Putamen (tissue), 1 donor: ENCODE results near the gene PIK3C2B.
A peak's percentile ranks its signal among the peaks of the same experiment; 100 is the strongest.

Source experiments
- DNase-seq: peaks from one replicate; pipeline ENCODE4 v3.0.0-alpha.2; 2016; ENCODE audit warnings: low spot score

The PIK3C2B gene

DNA sequence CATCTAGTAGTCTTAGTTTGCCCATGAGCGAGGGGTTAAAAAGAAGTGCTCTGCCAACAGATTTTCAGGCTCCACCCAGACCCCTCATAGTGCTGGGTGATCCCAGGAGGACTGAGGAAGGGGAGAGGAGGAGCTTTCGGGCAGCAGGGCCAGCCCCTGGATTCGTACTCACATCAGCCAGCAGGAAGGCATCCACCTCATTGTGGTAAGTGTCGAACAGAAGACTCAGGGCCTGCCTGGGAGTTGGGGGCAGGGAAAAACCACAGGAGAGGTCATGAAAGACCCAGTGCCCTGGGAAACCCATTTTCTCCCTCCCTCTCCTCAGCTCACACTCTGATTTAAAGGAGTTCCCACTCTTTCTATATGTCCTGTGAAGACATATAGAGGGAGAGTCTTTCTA, 34.9 kb downstream of the PIK3C2B start:
- no peak for DNase-seq

DNA sequence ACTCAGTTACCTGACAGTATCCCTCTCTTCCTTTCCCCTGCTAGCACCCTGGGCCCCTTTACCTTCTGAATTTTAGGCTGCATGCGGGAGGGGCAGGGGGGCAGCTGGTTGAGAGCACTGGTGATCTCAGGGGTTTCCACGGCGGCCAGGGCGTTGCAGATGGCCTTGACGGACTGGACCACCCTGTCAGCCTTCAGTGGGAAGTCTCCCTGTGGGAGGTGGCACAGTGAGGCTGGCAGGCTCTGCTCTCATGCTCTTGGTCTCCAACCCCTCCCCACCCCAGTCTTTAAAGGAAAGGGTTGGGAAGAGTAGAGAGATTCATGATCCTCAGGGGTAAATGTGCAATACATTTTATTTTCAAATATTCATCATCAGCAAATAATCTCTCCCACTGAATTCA, 36.9 kb downstream of the PIK3C2B start:
- no peak for DNase-seq

DNA sequence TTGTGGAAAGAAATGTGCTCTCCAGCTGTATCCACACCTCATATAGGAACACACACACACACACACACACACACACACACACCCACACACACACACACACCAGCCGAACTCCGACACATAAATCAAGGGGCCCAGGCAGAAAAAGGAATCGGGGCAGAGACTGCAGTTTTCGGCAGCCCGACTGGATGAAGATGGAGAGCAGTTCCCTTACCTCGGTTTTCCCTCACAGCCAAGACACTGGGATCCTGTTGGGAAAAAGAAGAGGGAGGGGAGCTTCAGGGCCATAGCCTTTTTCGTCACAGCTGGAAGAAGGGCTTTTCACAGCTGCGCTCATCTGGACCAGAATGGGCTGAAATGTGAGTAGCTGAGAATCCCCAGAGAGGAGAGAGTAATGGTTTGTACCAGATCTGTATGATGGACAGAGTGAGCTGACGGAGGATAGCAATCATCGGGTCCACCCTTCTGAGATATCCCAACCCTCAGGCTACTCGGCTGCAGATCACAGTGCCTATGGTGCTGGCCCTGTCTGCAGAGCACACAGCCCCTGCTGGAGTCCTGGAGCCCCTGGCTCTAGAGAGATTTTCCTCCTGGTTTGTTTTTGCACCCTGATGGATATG, 37.7 kb downstream of the PIK3C2B start:
- no peak for DNase-seq

DNA sequence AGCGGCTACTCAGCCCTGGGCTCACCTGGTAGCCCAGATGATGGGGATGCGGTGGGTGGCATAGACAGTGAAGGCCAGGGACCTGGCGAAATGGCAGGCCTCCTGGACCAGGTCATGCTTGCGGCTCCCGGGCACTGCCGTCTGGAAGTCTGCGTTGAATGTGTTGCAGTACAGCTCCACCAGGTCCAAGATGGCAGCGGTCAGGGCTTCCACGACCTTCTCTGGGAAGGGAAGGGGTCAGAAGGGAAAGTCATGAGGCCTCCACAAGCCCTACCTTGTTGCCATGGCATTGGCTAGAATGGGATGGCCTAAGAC, 38.8 kb downstream of the PIK3C2B start:
- DNase-seq, result no peak

DNA sequence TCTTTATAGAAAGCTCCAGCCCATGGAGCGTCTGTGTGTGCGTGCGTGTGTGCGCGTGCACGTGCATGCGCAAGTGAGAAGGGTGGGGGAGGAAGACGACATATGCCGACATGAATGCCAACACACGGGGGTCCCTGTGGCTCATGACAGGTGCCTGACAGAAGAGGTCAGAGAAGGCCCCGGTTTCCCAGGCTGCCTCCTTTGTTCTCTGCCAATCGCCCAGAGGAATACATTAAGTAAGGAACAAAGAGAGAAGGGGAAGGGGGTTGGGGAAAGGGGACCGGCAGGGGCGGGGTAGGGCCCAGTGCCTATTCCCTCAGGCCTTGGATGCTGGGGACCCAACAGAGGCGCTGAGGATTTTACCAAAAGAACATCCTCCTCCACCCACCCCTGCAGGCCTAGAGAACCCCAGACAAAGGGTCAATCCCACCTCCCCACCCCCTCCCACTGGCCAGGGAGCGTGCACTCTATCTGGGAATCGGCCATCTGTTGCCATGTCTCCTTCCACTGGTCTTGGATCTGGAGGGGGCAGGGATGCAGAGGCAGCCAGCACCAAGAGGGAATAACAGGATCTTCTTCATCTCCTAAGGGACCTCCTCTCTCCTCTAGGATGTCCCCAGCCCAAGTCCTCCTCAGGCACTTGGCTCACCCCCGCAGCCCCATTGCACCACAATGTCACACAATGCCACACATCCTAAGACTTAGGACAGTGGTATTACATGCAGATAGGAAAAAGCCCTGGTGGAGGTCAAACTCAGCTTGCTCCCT, 39.4 kb downstream of the PIK3C2B start:
- no peak for DNase-seq

DNA sequence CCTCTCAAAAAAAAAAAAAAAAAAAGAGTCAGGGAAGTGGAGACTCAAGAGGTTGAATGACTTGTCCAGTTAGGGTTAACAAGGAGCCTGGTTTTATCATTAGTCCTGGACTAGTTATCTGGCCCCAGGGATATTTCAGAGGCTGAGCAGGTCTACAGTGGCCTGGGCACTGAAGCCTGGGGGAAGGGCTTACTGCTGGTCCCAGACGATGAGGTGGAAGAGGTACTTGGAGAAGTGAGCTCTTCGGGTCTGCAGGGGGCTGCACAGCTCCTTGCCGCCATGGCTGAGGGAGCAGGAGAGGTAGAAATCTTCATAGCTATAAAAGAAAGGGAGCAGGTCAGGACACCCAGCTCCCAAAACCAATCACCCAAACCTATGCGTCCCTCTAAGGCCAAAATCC, 40.1 kb downstream of the PIK3C2B start:
- DNase-seq, result no peak

DNA sequence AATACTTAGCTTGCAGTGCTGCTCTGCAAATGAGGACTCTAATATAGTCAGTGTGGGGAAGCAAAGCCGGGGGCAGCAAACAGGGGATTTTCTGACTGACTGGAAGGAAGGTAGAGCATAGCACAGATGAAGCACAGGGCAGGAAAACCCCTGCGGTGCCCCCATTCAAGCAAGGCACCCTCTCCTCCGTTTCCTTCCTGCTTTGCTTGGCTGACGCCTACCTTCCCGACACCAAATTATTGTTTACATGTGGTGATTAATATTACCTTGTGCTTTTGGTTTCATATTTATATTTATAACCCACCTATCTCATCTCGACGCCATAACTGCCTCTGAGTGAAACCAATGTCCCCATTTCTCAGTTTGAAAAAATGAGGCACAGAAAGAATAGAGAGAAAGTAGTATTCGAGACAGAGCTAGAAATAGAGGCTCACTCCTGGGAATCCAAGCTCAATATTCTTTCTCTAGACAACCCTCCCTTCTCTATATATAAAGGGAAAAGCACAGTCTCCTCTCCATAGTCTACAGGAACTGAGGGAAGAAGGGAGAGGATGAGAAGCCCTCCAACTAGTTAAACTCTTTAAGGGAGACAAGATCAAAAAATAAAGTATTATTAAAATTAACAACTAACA, 41.3 kb downstream of the PIK3C2B start:
- no peak for DNase-seq

DNA sequence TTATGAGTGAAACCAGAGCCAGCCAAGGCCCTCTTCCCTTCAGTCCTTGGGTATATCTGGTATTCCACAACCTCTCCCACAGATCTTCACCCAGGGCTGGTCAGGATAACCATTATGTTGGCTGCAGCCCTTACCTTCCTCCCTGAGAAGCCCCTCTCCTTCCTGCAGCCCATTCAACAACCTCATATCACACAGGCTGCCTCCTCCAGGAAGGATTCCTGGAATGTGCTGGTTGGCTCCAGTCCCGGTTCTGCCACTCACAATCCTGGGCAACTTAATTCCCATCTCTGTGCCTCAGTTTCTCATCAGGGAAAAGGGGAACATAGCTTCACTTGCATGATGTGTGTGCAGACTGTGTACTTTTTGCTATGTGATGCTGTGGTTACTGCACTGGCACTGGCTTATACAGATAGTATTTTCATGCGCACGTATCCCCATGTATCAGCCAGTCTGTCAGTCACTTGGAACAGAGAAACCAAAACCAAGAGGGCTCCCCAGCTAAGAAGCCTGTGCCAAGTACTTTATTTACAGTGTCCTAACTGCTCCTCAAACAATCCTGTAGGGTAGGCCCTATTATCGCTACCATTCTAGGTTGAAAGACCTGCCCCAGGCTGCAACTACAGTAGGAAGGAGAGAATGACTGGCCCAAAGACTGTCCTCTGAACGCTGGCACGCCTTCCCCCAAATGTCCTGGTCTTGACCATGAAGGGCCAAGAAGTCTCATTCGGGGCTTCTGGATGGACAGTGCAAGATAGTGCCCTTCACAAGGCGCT, 43.1 kb downstream of the PIK3C2B start:
- DNase-seq, result no peak

DNA sequence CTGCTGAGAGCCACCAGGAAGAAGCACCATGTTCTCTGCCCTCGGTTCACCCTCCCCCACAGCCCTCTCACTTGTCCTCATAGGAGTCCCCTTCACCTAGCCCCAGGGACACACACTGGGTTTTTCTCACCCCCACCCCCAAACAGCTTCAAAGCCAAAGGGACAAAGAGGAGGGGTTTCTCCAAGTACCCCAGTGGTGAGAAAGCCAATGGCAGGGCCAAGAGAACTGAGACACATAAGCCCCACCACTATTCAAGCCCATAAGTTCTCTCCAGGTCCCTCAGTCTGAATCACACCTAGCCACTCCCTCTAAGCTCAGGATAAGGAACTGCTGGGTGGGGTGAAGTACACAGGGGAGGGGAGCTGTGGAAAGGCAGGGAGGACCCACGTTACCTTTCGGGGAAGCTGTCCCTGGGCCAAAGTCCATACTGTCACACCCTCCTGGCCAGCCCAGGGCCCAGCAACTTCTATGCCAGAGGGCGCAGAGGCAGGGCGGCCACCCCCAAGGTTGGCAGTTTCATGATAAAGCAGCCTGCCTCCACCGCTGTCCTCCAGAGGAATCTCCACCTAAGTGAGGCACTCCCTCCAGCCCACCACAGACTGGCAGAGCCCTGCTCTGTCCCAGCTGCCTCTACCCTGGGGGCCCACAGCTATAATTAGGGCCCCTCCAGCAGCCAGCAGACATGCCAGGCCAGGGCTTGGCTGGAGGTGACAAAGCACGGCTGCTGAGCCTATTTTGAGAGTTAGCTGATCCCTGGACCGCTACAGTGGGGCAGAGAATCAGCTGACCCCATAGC, 43.9 kb downstream of the PIK3C2B start:
- DNase-seq, result no peak

DNA sequence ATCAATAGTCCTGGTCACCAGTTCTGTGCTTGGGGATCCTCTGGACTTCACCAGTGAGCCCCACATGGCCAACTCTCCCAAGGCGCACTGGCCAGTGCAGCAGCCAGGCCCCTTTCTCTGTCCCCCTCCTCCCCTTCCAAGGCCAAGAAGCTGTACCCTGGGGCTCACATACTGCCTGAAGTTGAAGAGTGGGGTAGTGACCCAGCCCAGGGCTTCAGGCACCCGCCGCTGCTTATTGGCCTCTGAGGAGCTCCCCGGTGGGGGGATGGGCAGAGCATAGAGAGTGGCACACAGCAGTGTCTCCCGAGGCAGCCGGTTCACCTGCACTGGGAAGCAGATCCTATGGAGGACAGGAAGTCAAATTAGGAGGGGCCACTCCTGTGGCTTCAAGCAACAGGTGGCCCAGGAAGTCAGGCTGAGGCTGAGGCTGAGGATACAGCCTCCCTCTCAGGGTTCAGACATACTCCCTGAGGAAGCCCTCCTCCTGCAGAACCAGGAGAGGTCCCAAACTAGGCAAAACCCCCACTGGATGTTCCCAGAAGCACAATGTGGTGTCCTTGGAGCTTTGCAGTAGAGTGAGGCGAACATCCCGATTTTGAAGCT, 44.8 kb downstream of the PIK3C2B start:
- no peak for DNase-seq

DNA sequence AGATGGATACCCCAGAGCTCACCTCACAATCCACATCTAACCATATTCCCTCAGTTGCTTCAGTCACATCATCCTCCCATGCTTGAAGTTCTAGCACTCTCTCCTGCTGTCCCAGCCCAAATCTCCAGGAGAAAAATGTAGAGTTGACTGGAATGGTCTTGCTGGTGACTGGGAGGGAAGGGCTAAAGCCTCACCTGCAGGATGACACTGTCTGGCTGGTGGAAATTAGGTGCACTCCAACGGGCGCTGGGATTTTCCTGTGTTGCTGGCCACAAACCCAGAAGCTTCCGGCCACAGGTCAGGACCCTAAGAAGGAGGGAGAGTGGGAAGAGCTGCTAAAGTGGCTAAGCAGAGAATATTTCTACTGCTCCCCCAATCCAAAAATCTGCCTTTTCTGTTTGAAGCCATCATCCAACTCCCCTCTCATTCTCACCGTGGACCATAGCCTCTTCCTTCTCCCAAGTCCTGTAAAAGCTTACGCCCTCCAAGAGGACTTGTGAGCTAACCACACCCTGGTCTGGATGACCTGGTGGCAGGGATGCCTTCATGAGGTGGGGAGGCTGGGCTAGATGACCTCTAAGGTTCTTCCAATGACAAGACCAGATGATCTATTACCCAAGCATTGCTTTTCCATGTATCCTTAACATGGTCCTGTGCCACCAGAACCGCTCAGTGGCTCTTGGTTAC, 45.5 kb downstream of the PIK3C2B start:
- DNase-seq, result no peak

DNA sequence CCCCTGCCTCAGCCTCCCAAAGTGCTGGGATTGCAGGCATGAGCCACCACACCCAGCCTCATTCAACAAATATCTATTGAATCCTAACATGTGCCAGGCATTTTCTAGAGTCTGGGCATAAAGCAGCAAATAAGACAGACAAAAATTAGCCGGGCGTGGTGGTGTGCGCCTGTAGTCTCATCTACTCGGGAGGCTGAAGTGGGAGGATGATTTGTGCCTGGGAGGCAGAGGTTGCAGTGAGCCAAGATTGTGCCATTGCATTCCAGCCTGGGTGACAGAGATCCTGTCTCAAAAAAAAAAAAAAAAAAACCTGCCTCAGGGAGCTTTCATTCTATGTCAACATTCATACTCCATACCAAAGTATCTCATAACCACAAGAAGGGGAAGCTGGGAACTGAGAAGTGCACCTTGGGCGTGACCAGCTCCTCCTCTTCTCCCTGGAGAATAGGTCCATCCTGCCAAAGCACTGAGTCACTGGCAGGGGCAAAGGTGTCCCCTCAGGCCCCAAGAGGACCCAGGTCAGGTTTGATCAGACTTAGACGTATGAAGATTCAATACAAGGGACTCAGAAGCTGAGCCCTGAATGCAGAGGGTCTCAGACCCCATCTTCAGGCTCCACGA, 46.2 kb downstream of the PIK3C2B start:
- no peak for DNase-seq

DNA sequence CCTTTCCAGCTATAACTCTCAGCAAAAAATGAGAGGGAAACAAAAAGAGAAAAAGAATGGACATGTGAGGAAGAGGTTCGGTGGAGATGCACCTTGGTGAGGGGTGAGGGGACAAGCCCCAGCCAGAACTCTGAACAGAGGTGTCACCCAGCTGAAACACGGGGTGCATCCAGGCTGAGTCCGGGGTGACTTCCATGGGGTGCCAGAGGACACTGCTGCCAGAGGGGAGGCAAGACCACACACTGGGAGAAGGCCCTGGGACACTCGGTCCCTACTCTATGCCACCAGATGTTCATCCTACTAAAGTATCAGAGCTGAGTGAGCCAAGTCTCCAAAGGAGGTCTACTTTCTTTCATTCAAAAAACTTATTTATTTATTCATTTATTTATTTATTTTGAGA, 46.9 kb downstream of the PIK3C2B start:
- DNase-seq, result no peak

DNA sequence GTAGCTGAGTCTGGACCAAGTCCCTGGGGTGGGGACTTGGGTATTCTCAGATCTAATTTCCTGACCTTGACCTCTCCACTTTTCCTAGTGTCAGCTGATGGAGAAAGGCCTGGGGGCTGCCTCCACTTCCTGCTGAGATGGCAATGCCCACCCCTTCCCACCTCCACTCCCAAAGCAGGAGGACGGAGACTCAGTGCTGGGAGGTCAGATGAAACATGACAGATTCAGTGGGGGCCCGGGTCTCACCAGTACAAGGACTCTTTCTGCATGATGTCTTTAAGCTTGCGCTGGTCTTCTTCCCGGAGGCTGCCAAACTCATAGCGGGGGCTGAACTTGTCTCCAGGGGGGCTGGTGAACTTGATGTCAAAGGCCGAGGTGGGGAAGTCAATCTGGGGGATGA, 47.4 kb downstream of the PIK3C2B start:
- DNase-seq, result no peak

DNA sequence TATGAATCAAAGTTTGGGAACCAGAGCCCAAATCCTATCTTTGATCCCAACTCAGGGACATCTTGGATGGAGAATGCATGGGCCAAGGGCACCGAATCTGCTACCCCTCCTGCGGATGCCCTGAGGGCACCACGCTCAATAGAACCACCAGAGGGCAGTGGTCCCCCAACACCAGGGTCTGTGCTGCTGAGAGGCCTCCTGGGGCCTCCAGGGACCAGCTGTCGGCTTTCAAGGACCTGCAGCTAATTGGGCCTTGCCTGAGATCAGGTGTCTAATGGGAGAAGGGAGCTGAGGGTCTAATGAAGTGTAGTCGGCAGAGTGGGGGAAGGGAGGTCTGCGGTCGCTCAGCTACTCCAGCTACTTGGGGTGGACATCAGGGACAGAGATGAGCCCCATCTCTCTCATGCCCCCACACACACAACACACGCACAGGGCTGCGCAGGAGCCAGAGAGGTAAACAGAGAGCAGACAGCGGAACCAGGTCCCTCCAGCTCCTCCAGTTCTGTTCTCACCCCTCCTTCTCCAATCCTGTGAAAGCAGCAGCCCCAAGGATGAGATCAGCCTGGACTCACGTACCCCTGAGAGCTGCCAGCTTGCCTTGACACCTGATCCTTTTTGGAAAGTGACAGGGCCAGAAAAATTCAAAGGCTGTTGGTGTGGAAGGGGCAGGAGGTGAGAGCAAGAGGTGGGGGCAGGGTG, 48.0 kb downstream of the PIK3C2B start:
- DNase-seq, result peak; percentile 77

DNA sequence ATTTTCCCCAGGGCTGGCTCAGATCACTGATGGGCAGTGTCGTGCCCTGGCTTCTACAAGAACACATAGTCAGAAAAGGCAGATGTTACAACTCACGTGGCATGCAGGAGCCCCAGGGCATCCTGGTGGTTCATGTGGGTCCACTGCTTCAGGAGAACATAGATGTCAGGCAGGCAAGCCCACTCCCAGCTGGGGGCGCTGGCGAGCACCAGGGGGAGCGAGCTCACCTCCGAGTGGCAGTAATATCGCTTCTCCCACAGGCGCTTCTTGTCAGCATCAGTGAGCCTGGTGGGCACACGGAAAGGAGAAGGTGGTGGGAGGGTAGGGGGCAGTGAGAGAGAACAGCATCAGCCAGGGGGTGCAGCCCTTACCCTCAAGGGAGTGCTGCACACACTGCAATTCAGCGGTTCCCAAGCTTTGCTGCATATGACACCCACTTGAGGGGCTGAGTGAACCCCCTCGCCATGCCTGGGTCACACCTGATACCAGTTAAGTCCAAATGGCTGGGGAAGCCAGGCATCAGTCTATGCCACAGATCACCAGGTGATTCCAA, 48.7 kb downstream of the PIK3C2B start:
- no peak for DNase-seq
